MM.1S (cell line): ENCODE measurements around the gene ADAM10.

Experiments used
- CTCF ChIP-seq: fragments of 300-600 bp; sonication (generic); IDR thresholded peaks from 2 replicates; pipeline ENCODE4 v1.5.1; 2016; ENCODE audit warnings: antibody characterized with exemption, low read length, mixed read lengths
- EZH2 ChIP-seq: fragments of 300-600 bp; sonication (generic); optimal IDR thresholded peaks from 2 replicates; pipeline ENCODE3; 2017; ENCODE audit warnings: low read depth, mild to moderate bottlenecking, antibody characterized with exemption, low read length, mixed read lengths
- EZH2phosphoT487 ChIP-seq: fragments of 300-600 bp; sonication (generic); IDR thresholded peaks from 2 replicates; pipeline ENCODE4 v1.6.1; 2018; ENCODE audit warnings: antibody characterized with exemption, low read length

- TF ChIP-seq CTCF: no peak
- TF ChIP-seq EZH2: no peak
- TF ChIP-seq EZH2phosphoT487: no peak
Observed at GRCh38 chr15:58755956-58756355, 6.4 kb upstream of the ADAM10 start.
